Loucy (cell line): ENCODE measurements around the gene PHKG1.
"Not testable (repeated sequence)": the region's sequence is repeated elsewhere in the genome, so short reads cannot be mapped to it uniquely, and the experiment has no call there.

ENCODE experiments used
- H2AFZ ChIP-seq: fragments of 200-600 bp; sonication (generic); 2 replicates; pipeline ENCODE4 v1.6.0; 2016; ENCODE audit warnings: antibody characterized with exemption, mild to moderate bottlenecking, low read length, moderate library complexity
- H3F3A ChIP-seq: fragments of 200-600 bp; 2 replicates; pipeline ENCODE4 v1.6.0; 2016; ENCODE audit warnings: antibody characterized with exemption, low read depth, mild to moderate bottlenecking
- H3K27me3 ChIP-seq: fragments of 200-600 bp; sonication (generic); 2 replicates; pipeline ENCODE4 v1.6.1; 2014; ENCODE audit warnings: low read length, mild to moderate bottlenecking; ENCODE audit not compliant: insufficient read depth, poor library complexity, severe bottlenecking
- H3K36me3 ChIP-seq: fragments of 200-600 bp; sonication (generic); 2 replicates; pipeline ENCODE4 v1.6.1; 2016; ENCODE audit warnings: low read length; ENCODE audit not compliant: insufficient read depth
- H3K4me1 ChIP-seq: fragments of 200-600 bp; sonication (generic); 2 replicates; pipeline ENCODE4 v1.5.1; 2014; ENCODE audit warnings: low read length, mild to moderate bottlenecking; ENCODE audit not compliant: insufficient read depth, poor library complexity, severe bottlenecking
- H3K4me2 ChIP-seq: fragments of 200-600 bp; sonication (generic); 2 replicates; pipeline ENCODE4 v1.6.0; 2014; ENCODE audit warnings: antibody characterized with exemption, low read length, low read depth, mild to moderate bottlenecking; ENCODE audit not compliant: poor library complexity, severe bottlenecking
- H3K4me3 ChIP-seq: fragments of 200-600 bp; sonication (generic); 2 replicates; pipeline ENCODE4 v1.5.1; 2014; ENCODE audit warnings: low read length, mild to moderate bottlenecking, mixed read lengths; ENCODE audit not compliant: poor library complexity, severe bottlenecking
- H3K79me2 ChIP-seq: fragments of 200-600 bp; sonication (generic); 2 replicates; pipeline ENCODE4 v1.6.1; 2014; ENCODE audit warnings: low read length; ENCODE audit not compliant: insufficient read depth
- H3K9ac ChIP-seq: fragments of 200-600 bp; sonication (generic); 2 replicates; pipeline ENCODE4 v1.6.0; 2014; ENCODE audit warnings: mild to moderate bottlenecking, low read depth, low read length, moderate library complexity; ENCODE audit not compliant: poor library complexity, severe bottlenecking
- H3K9me2 ChIP-seq: fragments of 200-600 bp; sonication (generic); replicated peaks from 2 replicates; pipeline ENCODE4 v1.6.1; 2016; ENCODE audit warnings: low read depth, low read length, mixed read lengths
- H3K9me3 ChIP-seq: fragments of 200-600 bp; sonication (generic); 2 replicates; pipeline ENCODE4 v1.6.1; 2014; ENCODE audit warnings: mild to moderate bottlenecking, antibody characterized with exemption, low read length, low read depth; ENCODE audit not compliant: insufficient read depth
- H4K20me1 ChIP-seq: fragments of 200-600 bp; sonication (generic); 2 replicates; pipeline ENCODE4 v1.6.0; 2014; ENCODE audit warnings: antibody characterized with exemption, low read length, mild to moderate bottlenecking; ENCODE audit not compliant: insufficient read depth, poor library complexity, severe bottlenecking
- CTCF ChIP-seq: fragments of 200-600 bp; sonication (generic); conservative IDR thresholded peaks from 2 replicates; pipeline ENCODE4 v1.5.1; 2014; ENCODE audit warnings: mild to moderate bottlenecking, antibody characterized with exemption, low read length
- EZH2phosphoT487 ChIP-seq: fragments of 200-600 bp; IDR thresholded peaks from 2 replicates; pipeline ENCODE4 v1.6.1; 2018; ENCODE audit warnings: antibody characterized with exemption, mild to moderate bottlenecking, moderate library complexity, borderline replicate concordance

The PHKG1 gene

GRCh38 chr7:56083150-56083785, 9.5 kb downstream of the PHKG1 start:
- Histone ChIP-seq H3K9me2 (no peaks in the 10 kb centered on the region), H4K20me1 (no peaks in the 10 kb centered on the region), H3K4me3 (no peak overlapping the region), H3K4me1 (no peaks in the 10 kb centered on the region), H3K79me2 (no peaks in the 10 kb centered on the region), H3K9me3 (no peaks in the 10 kb centered on the region), H3K27me3 (no peaks in the 10 kb centered on the region), H3K9ac (no peak overlapping the region), H3F3A (no peaks in the 10 kb centered on the region), H2AFZ (no peak overlapping the region), H3K4me2 (no peak overlapping the region), H3K36me3 (peaks cover 14% of the 10 kb centered on the region; the same call in 1 of the 2 replicates)
- TF ChIP-seq EZH2phosphoT487 (no peak), CTCF (no peak)

DNA sequence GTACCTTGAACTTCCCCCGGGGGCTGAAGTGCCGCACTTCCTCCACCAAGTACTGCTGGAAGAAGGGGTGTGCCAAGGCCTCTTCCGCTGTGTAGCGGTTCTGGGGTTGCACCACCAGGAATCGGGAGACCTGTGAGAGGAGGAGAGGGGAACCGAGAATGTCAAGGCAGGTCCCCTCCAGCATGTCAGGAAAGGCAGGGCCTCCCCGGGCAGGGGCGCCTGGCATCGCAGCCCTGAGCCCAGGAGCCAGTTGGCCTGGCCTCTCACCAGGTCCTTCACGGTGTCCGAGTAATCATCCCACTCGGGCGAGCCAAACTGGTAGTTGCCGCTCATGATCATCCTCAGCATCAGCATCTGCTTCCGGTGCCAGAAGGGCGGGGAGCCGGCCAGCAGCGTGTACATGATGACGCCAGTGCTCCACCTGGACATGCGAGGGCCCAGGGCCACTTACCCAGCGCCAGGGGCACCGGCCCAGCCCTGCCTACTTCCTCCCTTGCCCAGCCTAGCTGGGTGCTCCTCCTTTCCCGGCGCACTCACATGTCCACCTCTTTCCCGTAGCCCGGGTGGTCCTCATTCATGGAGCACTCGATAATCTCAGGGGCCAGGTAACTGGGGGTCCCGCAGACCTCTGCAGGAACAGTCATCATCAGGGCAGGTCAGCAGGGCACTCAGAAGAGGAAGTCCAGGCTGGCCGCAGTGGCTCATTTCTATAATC, 11.0 kb downstream of the PHKG1 start:
- Histone ChIP-seq H3K4me2 (no peak overlapping the region), H3K4me1 (no peaks in the 10 kb centered on the region), H3K79me2 (no peaks in the 10 kb centered on the region)

GRCh38 chr7:56080726-56081435, 11.9 kb downstream of the PHKG1 start:
- not testable (repeated sequence) for H3K79me2 ChIP-seq, H3K9me2 ChIP-seq, H3K27me3 ChIP-seq, H3K4me3 ChIP-seq, H3K4me1 ChIP-seq, H3F3A ChIP-seq, H3K9me3 ChIP-seq, H3K4me2 ChIP-seq, H3K9ac ChIP-seq, H2AFZ ChIP-seq, H4K20me1 ChIP-seq
- peaks cover 15% of the 10 kb centered on the region; the same call in 1 of the 2 replicates for H3K36me3 ChIP-seq

More for the DNA sequence above, 11.0 kb downstream of the PHKG1 start:
- H3K36me3 ChIP-seq = peaks cover 15% of the 10 kb centered on the region; the same call in 1 of the 2 replicates
- no peak overlapping the region for H3K4me3 ChIP-seq
- H3K9me2 ChIP-seq = no peaks in the 10 kb centered on the region
- no peaks in the 10 kb centered on the region for H3F3A ChIP-seq
- no peaks in the 10 kb centered on the region for H4K20me1 ChIP-seq
- no peak overlapping the region for H2AFZ ChIP-seq
- TF ChIP-seq CTCF = no peak
- no peak for TF ChIP-seq EZH2phosphoT487
- H3K27me3 ChIP-seq = no peaks in the 10 kb centered on the region
- H3K9ac ChIP-seq = no peak overlapping the region
- no peaks in the 10 kb centered on the region for H3K9me3 ChIP-seq
